Activated T-helper 2 cell treated with anti-CD3 and anti-CD28 coated beads, Interferon-gamma antibody, Interleukin-2, Interleukin-4, amounts not matched to agents 10 μg/mL and 5 μg/mL and 100 μg/mL, durations not matched to agents 14 hours and 24 hours and 36 hours (primary cell): ENCODE measurements around the gene FUOM. TPM values are rescaled to one million over a fixed set of nuclear protein-coding genes. Genes with fewer than 3 reads are reported as not detected.

Experiments
- DNase-seq: peaks from one replicate; pipeline ENCODE4 v3.0.0; 2021; ENCODE audit warnings: low spot score
- H3K27ac Mint-ChIP-seq: one replicate; pipeline ENCODE4 v1.8.0; 2021; ENCODE audit warnings: mixed read lengths
- H3K27me3 Mint-ChIP-seq: one replicate; pipeline ENCODE4 v1.8.0; 2021; ENCODE audit warnings: low read depth, mixed read lengths
- H3K36me3 Mint-ChIP-seq: one replicate; pipeline ENCODE4 v1.8.0; 2021; ENCODE audit warnings: low read depth, mixed read lengths
- H3K4me1 Mint-ChIP-seq: one replicate; pipeline ENCODE4 v1.8.0; 2021; ENCODE audit warnings: low read depth, mixed read lengths
- H3K4me3 Mint-ChIP-seq: one replicate; pipeline ENCODE4 v1.8.0; 2021; ENCODE audit warnings: low read depth, mild to moderate bottlenecking, moderate library complexity, mixed read lengths
- H3K9me3 Mint-ChIP-seq: one replicate; pipeline ENCODE4 v1.8.0; 2021; ENCODE audit warnings: mixed read lengths
- intact Hi-C: fragments of 100-400 bp; cut with micrococcal nuclease; formaldehyde crosslinking; loops from one replicate; pipeline ENCODE4 v1.15.1; 2023
- total RNA-seq: library from RNA; stranded (reverse); gene quantifications from 2 replicates; pipeline ENCODE4 v1.2.3, GENCODE V29; 2022

Gene FUOM
- 44.0 and 45.7 TPM in 2 replicates for total RNA-seq

GRCh38 chr10:133357285-133358161 lies at the start of gene FUOM:
FUOM (minus strand) TSS chr10:133358019; CDS start chr10:133358007, 12 bp downstream.
- Mint-ChIP-seq H3K4me1 (peaks cover 6% of the 10 kb centered on the region), H3K27me3 (no peaks in the 10 kb centered on the region), H3K9me3 (no peaks in the 10 kb centered on the region), H3K4me3 (peak within 1 kb of the TSS; percentile 78), H3K36me3 (peaks cover 11% of the 10 kb centered on the region), H3K27ac (peak within 1 kb of the TSS; percentile 60)
- DNase-seq = peak; percentile 66
- intact Hi-C loops = loop anchor here (1.0 to 5.0 kb wide), 4 partner anchors 16 to 50 kb away; partner anchors contain the start of genes ECHS1, MTG1, TUBGCP2 and ZNF511

GRCh38 chr10:133405844-133406527 lies 48.2 kb upstream of the FUOM start:
- intact Hi-C loops = no loop called here
- Mint-ChIP-seq H3K27ac (no peak overlapping the region), H3K9me3 (peaks cover 32% of the 10 kb centered on the region)

GRCh38 chr10:133405272-133405671 lies 47.5 kb upstream of the FUOM start:
- Mint-ChIP-seq H3K9me3 (peaks cover 25% of the 10 kb centered on the region), H3K27me3 (no peaks in the 10 kb centered on the region), H3K4me1 (peaks cover 33% of the 10 kb centered on the region), H3K4me3 (no peak overlapping the region), H3K27ac (no peak overlapping the region), H3K36me3 (peaks cover 89% of the 10 kb centered on the region)
- DNase-seq = no peak
- intact Hi-C loops = no loop called here

More at GRCh38 chr10:133405844-133406527, 48.2 kb upstream of the FUOM start:
- no peak for DNase-seq
- no peaks in the 10 kb centered on the region for H3K27me3 Mint-ChIP-seq
- no peak overlapping the region for H3K4me3 Mint-ChIP-seq
- peaks cover 91% of the 10 kb centered on the region for H3K36me3 Mint-ChIP-seq
- H3K4me1 Mint-ChIP-seq = peaks cover 28% of the 10 kb centered on the region

- no peak for DNase-seq
- H3K27ac Mint-ChIP-seq = no peak overlapping the region
- H3K4me1 Mint-ChIP-seq = peaks cover 35% of the 10 kb centered on the region
- peaks cover 87% of the 10 kb centered on the region for H3K36me3 Mint-ChIP-seq
- no peaks in the 10 kb centered on the region for H3K27me3 Mint-ChIP-seq
- H3K4me3 Mint-ChIP-seq = no peak overlapping the region
- intact Hi-C loops = no loop called here
- H3K9me3 Mint-ChIP-seq = peaks cover 12% of the 10 kb centered on the region
Observed at GRCh38 chr10:133403784-133404183, 46.0 kb upstream of the FUOM start.

- Mint-ChIP-seq H3K9me3 (peaks cover 8% of the 10 kb centered on the region), H3K4me1 (peaks cover 35% of the 10 kb centered on the region), H3K36me3 (peaks cover 87% of the 10 kb centered on the region), H3K4me3 (no peak overlapping the region), H3K27ac (no peak overlapping the region), H3K27me3 (no peaks in the 10 kb centered on the region)
- intact Hi-C loops = no loop called here
- no peak for DNase-seq
Observed at GRCh38 chr10:133403359-133403758, 45.5 kb upstream of the FUOM start.

GRCh38 chr10:133401981-133402725 lies 44.3 kb upstream of the FUOM start:
- Mint-ChIP-seq H3K9me3 (no peaks in the 10 kb centered on the region), H3K4me1 (peaks cover 35% of the 10 kb centered on the region)

GRCh38 chr10:133401500-133401899 lies 43.7 kb upstream of the FUOM start:
- Mint-ChIP-seq H3K27me3 (no peaks in the 10 kb centered on the region), H3K9me3 (no peaks in the 10 kb centered on the region), H3K4me3 (no peak overlapping the region), H3K36me3 (peaks cover 84% of the 10 kb centered on the region), H3K27ac (no peak overlapping the region), H3K4me1 (peaks cover 31% of the 10 kb centered on the region)
- DNase-seq = peak; percentile 7
- intact Hi-C loops = no loop called here

More at GRCh38 chr10:133401981-133402725, 44.3 kb upstream of the FUOM start:
- intact Hi-C loops = no loop called here
- Mint-ChIP-seq H3K36me3 (peaks cover 84% of the 10 kb centered on the region), H3K27ac (no peak overlapping the region), H3K4me3 (no peak overlapping the region), H3K27me3 (no peaks in the 10 kb centered on the region)
- DNase-seq = no peak

GRCh38 chr10:133400624-133401424 lies 43.0 kb upstream of the FUOM start:
- intact Hi-C loops = no loop called here

GRCh38 chr10:133399123-133399601 lies 41.3 kb upstream of the FUOM start:
- peak; percentile 7 for DNase-seq
- no peak overlapping the region for H3K4me3 Mint-ChIP-seq
- no peak overlapping the region for H3K27ac Mint-ChIP-seq
- H3K36me3 Mint-ChIP-seq = peaks cover 75% of the 10 kb centered on the region
- peaks cover 22% of the 10 kb centered on the region for H3K4me1 Mint-ChIP-seq
- no peaks in the 10 kb centered on the region for H3K9me3 Mint-ChIP-seq
- no peaks in the 10 kb centered on the region for H3K27me3 Mint-ChIP-seq
- intact Hi-C loops = no loop called here

More at GRCh38 chr10:133400624-133401424, 43.0 kb upstream of the FUOM start:
- Mint-ChIP-seq H3K4me1 (peaks cover 27% of the 10 kb centered on the region), H3K4me3 (no peak overlapping the region), H3K27ac (peak overlapping the region; percentile 71), H3K27me3 (no peaks in the 10 kb centered on the region), H3K36me3 (peaks cover 79% of the 10 kb centered on the region), H3K9me3 (no peaks in the 10 kb centered on the region)
- peak; percentile 14 for DNase-seq

- no peak overlapping the region for H3K4me3 Mint-ChIP-seq
- H3K27me3 Mint-ChIP-seq = no peaks in the 10 kb centered on the region
- no peak overlapping the region for H3K27ac Mint-ChIP-seq
- H3K4me1 Mint-ChIP-seq = peaks cover 24% of the 10 kb centered on the region
- intact Hi-C loops = no loop called here
- H3K36me3 Mint-ChIP-seq = peaks cover 65% of the 10 kb centered on the region
- DNase-seq = no peak
- H3K9me3 Mint-ChIP-seq = no peaks in the 10 kb centered on the region
Observed at GRCh38 chr10:133397938-133398337, 40.1 kb upstream of the FUOM start.

- DNase-seq = peak; percentile 8
- intact Hi-C loops = no loop called here
- H3K9me3 Mint-ChIP-seq = no peaks in the 10 kb centered on the region
- peaks cover 55% of the 10 kb centered on the region for H3K36me3 Mint-ChIP-seq
- no peak overlapping the region for H3K4me3 Mint-ChIP-seq
- H3K27ac Mint-ChIP-seq = peak overlapping the region; percentile 52
- peaks cover 27% of the 10 kb centered on the region for H3K4me1 Mint-ChIP-seq
- no peaks in the 10 kb centered on the region for H3K27me3 Mint-ChIP-seq
Observed at GRCh38 chr10:133396035-133396624, 38.3 kb upstream of the FUOM start.
